Ovary (tissue), 3 donors: Measurements from ENCODE around the gene RCE1.

ENCODE experiments used
- CTCF ChIP-seq, 3 donors: fragments of 450-650 bp in 2 of 3; fragments of 200-600 bp in 1 of 3; IDR thresholded peaks; one replicate each; pipeline versions ENCODE4 v1.5.1 to v1.8.0; 2016 to 2022; ENCODE audit warnings: antibody characterized with exemption in 3 of 3, mild to moderate bottlenecking in 1 of 3
- POLR2A ChIP-seq: fragments of 450-650 bp; IDR thresholded peaks from one replicate; pipeline ENCODE4 v1.6.1; 2017; ENCODE audit warnings: antibody characterized with exemption, mild to moderate bottlenecking, moderate library complexity
- donor health status: DM: no; HTN: no; CAD: no.

GRCh38 chr11:66877588-66878385 lies 34.5 kb downstream of the RCE1 start:
- TF ChIP-seq CTCF (IDR thresholded peaks at IDR 0.05): no peak
- TF ChIP-seq POLR2A: no peak
